ENCODE measurements around the gene NAT10.

Gene NAT10

DNA sequence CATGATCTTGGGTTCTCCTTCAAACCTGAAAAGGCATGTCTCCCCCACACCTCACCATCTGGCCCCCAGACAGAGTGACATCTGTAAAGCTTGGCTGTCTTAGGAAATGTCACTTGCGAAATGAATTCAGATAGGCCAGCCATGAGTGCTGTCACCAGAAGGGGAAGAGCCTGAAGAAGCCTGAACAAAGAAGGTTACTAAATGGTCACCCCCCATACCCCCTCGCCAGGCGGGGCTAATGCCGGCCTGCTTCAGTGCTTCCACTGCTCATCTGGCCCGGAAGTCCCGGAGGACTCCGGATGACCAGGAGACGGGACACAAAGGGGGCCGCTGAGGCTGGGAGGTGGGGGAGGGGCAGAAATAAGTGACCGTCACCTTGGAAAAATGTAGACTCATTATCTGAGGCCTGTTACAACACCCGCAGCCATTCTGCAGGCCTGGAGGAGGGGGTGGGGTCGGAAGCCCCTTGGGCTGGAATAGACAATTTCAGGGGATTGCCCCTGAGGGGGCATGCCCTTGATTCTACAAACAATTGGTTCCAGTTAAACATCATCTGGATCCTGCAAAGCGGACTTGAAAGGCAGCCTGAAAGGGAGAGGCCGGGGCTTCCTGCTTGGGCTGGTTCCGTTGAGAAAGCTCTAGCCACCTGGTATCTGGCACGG is 43.2 kb downstream of the NAT10 start:
- in situ Hi-C loops (cut with MboI; ENCODE audit: low sequenced_read_pairs), result no loop called here

DNA sequence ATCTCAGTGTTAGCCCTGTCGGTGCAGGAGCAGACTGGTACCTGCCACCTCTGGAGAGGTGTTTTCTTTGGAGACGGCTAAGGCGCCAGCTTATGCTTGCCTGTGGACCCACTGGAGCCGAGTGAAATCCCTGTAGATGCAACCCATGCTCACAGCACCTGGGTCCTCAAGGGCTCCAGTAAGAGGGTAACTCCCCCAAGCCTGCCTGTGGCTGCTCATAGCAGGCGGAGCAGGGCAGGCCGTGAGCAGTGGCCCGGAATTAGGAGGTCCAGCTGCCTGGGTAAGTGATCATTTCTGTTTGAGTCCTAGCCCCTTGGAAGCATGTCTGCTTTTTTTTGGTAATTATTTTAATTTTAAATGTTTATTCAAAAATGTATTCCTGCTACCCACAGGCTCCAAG is 43.8 kb downstream of the NAT10 start:
- in situ Hi-C loops (cut with MboI; ENCODE audit: low sequenced_read_pairs), result no loop called here

- in situ Hi-C loops (cut with MboI; ENCODE audit: low sequenced_read_pairs), result no loop called here
These were observed 44.4 kb downstream of the NAT10 start for GRCh38 chr11:34149786-34150185.

GRCh38 chr11:34150494-34151151 is 45.2 kb downstream of the NAT10 start:
- in situ Hi-C loops (cut with MboI; ENCODE audit: low sequenced_read_pairs), result no loop called here

- in situ Hi-C loops (cut with MboI; ENCODE audit: low sequenced_read_pairs), result no loop called here
These were observed 45.7 kb downstream of the NAT10 start for GRCh38 chr11:34151166-34151565.

DNA sequence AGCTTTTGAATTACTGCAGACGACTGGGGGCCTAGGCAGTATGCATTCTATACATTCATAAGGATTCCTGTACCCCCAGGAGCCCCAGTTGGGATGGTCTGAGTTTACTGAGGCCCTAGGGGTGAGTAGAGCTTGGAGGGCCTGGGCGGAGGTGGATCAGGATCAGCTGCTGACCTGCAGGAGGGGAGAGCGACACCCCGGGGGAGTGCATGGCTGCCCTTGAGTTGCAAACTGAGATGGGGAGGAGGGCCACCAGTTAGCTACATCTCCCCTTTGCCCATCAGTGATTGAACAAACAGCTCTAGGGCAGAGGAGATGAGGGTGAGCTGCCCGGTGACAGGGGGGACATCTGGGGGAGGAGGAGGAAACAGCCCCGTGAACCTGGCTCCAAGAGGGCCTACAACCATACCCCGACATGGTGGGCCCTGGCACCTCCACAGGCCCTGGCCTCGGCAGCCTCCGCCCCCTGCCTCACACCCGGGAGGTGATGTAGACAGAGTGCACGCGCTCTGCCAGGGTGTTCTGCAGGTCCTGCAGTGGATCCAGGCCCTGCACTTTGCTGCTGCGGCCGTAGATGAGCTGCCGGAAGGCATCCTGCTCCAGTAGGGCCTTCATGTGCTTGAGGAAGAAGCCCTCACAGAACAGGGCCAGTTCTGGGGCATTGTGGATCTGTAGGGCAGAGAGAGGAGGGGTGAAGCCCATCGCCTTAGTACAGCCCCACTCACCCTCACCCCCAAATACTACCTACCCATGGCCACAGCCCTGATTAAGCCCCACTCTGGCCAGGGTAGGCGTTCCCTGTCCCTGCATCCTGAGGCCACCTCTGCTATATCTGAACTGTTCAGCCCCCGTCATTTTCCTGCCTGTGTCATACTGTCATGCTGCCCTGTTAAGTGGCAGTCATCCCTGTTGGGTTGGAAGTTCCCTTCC is 46.8 kb downstream of the NAT10 start:
- in situ Hi-C loops (cut with MboI; ENCODE audit: low sequenced_read_pairs), result no loop called here

DNA sequence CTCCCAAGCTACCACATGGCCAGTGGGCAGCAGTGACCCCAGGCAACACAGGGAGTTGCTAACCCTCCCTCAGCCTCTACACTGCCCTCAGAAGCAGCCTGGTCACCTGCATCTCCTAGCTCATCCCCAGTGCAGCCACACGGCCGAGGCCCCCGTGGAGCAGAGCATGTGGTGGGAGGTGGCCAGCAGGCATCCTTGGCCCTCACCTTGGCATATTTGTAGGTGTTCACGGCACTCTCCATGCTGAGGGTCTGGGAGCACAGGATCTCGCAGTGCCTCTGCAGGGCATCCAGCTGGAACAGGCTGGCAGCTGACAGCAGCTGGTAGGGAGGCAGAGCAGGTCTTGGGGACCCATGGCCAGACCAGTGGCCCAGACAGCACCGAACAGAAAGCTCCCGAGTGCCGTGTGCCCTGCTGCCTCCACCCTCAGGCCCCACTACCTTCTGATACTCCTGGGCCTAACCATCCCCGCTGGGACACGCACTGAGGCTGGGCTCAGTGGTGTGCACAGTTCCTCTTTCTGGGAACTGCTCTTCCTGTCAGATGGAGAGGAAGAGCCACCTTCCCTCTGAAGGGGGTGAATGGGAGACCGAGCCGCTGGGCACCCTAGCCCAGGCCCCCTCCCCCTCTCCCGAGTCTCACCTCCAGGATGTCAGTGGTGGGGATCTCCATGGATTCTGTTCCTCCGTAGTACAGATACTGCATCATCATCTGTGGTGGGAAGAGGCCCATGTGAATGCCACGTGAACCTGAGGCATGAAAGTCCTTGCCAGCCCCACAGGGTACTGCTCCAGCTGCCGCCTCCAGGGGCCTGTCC is 48.8 kb downstream of the NAT10 start:
- in situ Hi-C loops (cut with MboI; ENCODE audit: low sequenced_read_pairs), result no loop called here

DNA sequence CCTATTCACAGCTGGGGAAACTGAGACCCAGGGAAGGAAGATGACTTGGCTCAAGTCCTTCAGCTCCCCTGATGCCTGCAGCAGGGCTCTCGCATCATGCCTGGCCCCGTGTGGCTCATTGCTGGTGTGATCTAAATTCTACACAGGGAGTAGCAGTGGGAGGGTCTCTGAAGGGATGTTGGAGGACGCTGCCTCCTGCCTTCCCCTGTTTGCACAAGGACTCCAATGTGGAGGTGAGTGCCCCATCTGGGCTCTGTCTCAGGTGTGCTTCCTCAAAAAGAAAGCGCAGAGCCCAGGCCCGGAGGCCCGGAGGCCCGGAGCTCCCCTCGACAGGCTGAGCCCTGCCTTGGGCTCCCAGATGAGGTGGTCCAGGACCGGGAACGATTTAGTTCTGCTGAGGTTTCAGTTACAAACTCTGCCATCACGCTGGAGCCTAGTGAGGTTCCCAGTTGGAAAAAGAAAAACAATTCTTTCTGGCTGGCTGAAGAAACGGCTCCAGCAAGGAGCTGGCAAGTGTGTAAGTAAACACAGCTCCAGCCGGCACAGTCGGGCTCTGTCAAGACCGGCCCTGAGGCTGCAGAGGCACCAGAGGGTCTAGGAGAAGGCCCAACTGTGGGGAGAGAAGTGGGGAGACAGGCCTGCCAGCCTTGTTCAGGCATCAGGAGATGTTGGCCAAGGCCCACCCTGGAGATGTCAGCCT is 49.8 kb downstream of the NAT10 start:
- in situ Hi-C loops (cut with MboI; ENCODE audit: low sequenced_read_pairs), result no loop called here

- in situ Hi-C loops (cut with MboI; ENCODE audit: low sequenced_read_pairs), result no loop called here
These were observed 50.3 kb downstream of the NAT10 start for GRCh38 chr11:34155757-34156062.

GRCh38 chr11:34157163-34157562 is 51.7 kb downstream of the NAT10 start:
- in situ Hi-C loops (cut with MboI; ENCODE audit: low sequenced_read_pairs), result no loop called here

GRCh38 chr11:34158661-34159060 is 53.2 kb downstream of the NAT10 start:
- in situ Hi-C loops (cut with MboI; ENCODE audit: low sequenced_read_pairs), result no loop called here

DNA sequence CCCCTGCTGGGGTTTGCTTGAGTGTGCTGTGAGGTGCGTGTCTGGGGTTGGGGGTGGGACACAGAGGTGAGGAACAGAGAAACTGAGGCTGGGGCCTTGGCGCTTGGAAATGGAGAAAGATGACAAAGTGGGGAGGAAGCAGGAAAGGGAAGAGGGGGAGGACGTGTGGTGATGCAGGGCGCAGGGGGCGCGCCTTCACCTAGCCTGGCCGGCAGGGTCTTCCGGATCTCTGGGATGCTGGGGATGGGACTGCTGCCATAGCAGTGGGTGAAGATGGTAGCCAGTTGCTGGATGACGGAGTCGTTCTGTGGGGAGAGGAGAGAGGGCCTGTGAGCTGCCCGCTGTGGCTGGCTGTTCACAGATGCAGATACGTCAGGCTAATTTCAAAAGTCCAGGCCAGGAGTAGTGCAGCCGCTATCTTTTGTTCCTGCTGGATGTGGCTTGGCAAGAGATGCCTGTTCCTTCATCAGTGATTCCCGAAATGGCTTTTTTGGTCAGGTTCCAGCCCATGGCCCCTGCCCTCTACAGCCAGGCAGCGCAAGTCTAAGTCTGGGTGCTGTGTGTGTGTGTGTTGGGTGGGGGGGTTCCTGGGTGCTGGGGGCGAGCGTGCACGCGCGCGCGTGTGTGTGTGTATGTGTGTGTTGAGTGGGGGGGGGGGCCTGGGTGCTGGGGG is 54.8 kb downstream of the NAT10 start:
- in situ Hi-C loops (cut with MboI; ENCODE audit: low sequenced_read_pairs), result no loop called here

DNA sequence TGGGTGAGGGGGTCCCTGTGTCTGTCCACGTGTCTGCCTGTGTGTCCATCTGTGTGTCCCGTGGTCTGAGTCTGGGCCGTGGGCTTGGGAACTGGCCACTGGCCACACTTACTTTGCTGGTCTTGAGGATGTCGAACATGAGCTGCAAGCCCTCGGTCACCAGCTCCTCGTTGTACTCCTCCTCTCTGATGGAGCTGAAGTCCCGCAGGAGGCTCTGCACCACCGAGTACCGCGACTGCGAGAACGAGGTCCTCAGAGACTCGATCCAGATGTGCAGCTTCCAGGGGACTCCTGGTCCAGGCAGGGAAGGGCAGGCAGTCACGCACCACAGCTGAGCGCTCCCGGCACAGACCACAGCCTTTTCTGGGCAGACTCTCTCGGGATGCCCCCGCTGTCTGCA is 55.4 kb downstream of the NAT10 start:
- in situ Hi-C loops (cut with MboI; ENCODE audit: low sequenced_read_pairs), result no loop called here

DNA sequence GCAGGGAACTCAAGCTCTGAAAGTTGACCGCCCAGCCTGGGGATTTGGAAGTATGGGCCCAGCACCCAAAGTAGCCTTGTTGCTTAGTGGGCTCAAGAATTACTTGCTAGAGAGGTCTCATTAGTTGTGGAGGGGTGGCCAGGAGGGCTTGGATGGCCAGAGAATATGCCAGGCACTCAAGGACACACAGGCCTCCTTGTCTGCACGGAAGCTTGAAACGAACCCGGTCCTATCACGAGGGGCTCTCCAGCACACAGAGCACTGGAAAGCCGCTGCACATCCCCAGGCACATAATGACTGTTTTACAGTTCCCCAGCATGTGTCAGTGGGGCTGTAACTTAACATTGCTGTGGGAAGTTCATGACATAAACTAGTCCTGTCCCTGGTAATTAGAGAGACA is 55.9 kb downstream of the NAT10 start:
- in situ Hi-C loops (cut with MboI; ENCODE audit: low sequenced_read_pairs), result no loop called here

DNA sequence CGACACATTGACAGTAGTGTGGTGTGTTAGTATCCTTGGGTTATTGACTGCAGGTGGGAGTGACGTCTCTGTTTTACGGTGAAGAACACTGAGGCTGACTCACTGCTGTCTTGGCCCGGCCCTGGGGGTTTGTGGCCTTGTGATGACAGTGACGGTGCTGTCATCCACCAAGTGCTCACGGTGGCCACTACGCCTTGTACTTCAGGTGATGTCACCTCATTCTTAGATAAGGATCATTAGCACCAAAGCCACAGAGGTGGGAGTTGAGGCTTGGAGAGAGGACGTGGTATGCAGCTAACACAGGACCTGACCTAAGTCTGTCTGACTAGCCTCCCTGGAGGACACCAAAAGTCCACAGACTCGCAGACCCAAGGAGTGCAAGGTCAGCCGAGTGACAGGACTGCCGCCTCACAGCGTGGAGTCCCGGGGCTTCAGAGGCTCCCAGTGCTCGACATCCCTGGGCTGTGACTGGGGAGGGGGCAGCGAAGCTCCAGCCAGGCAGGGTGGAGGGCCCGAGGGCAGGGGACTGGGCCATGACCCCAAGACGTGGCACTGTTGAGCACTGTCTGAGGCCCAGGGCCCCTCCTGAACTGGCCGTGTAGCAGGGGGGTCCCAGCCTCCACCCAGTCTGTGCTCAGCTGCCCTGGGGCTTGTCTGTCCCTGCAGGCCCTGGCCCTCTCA is 56.5 kb downstream of the NAT10 start:
- in situ Hi-C loops (cut with MboI; ENCODE audit: low sequenced_read_pairs), result no loop called here

DNA sequence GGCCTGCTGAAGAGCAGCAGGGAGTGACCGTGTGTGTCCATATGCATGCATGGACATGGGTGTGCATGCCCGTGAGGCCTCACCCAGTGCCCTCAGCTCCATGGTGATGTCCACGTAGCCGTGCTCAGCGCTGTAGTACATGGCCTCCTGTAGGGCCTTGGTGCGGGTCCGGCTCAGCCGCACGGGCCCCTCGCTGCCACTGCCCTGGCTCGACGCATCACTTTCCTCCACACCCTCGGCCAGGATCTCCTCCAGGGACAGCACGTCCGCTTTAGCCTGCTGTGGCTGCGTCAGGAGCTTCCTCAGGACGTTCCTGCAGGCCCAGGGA is 57.0 kb downstream of the NAT10 start:
- in situ Hi-C loops (cut with MboI; ENCODE audit: low sequenced_read_pairs), result no loop called here

- in situ Hi-C loops (cut with MboI; ENCODE audit: low sequenced_read_pairs), result no loop called here
These were observed 57.4 kb downstream of the NAT10 start for GRCh38 chr11:34162856-34163255.

GRCh38 chr11:34165121-34165520 is 59.7 kb downstream of the NAT10 start:
- in situ Hi-C loops (cut with MboI; ENCODE audit: low sequenced_read_pairs), result no loop called here

GRCh38 chr11:34165786-34166555 is 60.5 kb downstream of the NAT10 start:
- in situ Hi-C loops (cut with MboI; ENCODE audit: low sequenced_read_pairs), result no loop called here
